Panc1 (cell line): ENCODE measurements around the gene MFSD6L.

Source experiments
- CTCF ChIP-seq: fragments of 450-650 bp; IDR thresholded peaks from 2 replicates; pipeline ENCODE4 v1.5.1; 2017; ENCODE audit warnings: mild to moderate bottlenecking
- TCF7L2 ChIP-seq: IDR thresholded peaks from 2 replicates; pipeline ENCODE4 v1.6.1; 2011; ENCODE audit warnings: mild to moderate bottlenecking, low read depth, low read length, inconsistent platforms

DNA sequence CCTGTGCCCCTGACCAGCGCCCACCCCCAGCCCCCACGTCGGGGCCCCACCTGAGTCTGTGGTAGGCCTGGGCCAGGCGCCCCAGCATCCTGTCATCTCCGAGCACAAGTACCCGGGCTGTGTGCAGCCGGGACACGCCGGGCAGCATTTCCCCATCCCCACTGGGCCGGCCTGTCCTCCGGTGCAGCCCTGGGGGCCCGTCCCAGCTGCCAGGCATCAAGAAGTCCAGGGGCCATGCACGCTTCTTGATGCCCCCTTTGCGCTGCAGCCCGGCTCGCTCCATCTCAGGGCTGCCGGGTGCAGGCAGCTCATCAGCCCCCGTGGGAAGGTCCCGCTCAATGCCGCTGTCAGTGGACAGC lies 29.3 kb upstream of the MFSD6L start:
- TF ChIP-seq CTCF (no peak), TCF7L2 (no peak)
